Measurements from ENCODE around the gene CCNF.

Gene CCNF

GRCh38 chr16:2386990-2387389 is 42.3 kb upstream of the CCNF start:
- H3K27ac ChIP-seq: no peak overlapping the region
- peaks cover 5% of the 10 kb centered on the region for H3K4me1 ChIP-seq
- no peaks in the 10 kb centered on the region for H3K9me3 ChIP-seq (ENCODE audit: control insufficient read depth, low read length)
- H3K4me3 ChIP-seq (ENCODE audit: low read depth, low read length): no peak overlapping the region
- no peak overlapping the region for H3K9ac ChIP-seq
- no peaks in the 10 kb centered on the region for H3K27me3 ChIP-seq (ENCODE audit: control insufficient read depth, insufficient read depth, low read length)
- H3K36me3 ChIP-seq (ENCODE audit: control insufficient read depth, insufficient read depth, low read length): no peaks in the 10 kb centered on the region
- TF ChIP-seq, protein P1, sequence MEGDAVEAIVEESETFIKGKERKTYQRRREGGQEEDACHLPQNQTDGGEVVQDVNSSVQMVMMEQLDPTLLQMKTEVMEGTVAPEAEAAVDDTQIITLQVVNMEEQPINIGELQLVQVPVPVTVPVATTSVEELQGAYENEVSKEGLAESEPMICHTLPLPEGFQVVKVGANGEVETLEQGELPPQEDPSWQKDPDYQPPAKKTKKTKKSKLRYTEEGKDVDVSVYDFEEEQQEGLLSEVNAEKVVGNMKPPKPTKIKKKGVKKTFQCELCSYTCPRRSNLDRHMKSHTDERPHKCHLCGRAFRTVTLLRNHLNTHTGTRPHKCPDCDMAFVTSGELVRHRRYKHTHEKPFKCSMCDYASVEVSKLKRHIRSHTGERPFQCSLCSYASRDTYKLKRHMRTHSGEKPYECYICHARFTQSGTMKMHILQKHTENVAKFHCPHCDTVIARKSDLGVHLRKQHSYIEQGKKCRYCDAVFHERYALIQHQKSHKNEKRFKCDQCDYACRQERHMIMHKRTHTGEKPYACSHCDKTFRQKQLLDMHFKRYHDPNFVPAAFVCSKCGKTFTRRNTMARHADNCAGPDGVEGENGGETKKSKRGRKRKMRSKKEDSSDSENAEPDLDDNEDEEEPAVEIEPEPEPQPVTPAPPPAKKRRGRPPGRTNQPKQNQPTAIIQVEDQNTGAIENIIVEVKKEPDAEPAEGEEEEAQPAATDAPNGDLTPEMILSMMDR (IDR thresholded peaks at IDR 0.05): no peak
- H3K79me2 ChIP-seq: no peaks in the 10 kb centered on the region
- no peak overlapping the region for H3K4me2 ChIP-seq (ENCODE audit: low read length)
- H2AFZ ChIP-seq: no peak overlapping the region

- H3K36me3 ChIP-seq (ENCODE audit: control insufficient read depth, insufficient read depth, low read length): no peaks in the 10 kb centered on the region
- H2AFZ ChIP-seq: no peak overlapping the region
- peaks cover 5% of the 10 kb centered on the region for H3K4me1 ChIP-seq
- TF ChIP-seq, protein P1 (IDR thresholded peaks at IDR 0.05): no peak
- H3K27me3 ChIP-seq (ENCODE audit: control insufficient read depth, insufficient read depth, low read length): no peaks in the 10 kb centered on the region
- H3K27ac ChIP-seq: no peak overlapping the region
- H3K4me3 ChIP-seq (ENCODE audit: low read depth, low read length): no peak overlapping the region
- no peaks in the 10 kb centered on the region for H3K79me2 ChIP-seq
- no peak overlapping the region for H3K9ac ChIP-seq
- H3K9me3 ChIP-seq (ENCODE audit: control insufficient read depth, low read length): no peaks in the 10 kb centered on the region
- H3K4me2 ChIP-seq (ENCODE audit: low read length): no peak overlapping the region
Observed at GRCh38 chr16:2388139-2388874, 40.9 kb upstream of the CCNF start.

- H3K4me1 ChIP-seq: peaks cover 5% of the 10 kb centered on the region
- TF ChIP-seq, protein P1 (IDR thresholded peaks at IDR 0.05): no peak
- H3K9me3 ChIP-seq (ENCODE audit: control insufficient read depth, low read length): no peaks in the 10 kb centered on the region
- no peaks in the 10 kb centered on the region for H3K27me3 ChIP-seq (ENCODE audit: control insufficient read depth, insufficient read depth, low read length)
- H2AFZ ChIP-seq: no peak overlapping the region
- no peaks in the 10 kb centered on the region for H3K36me3 ChIP-seq (ENCODE audit: control insufficient read depth, insufficient read depth, low read length)
- H3K4me3 ChIP-seq (ENCODE audit: low read depth, low read length): no peak overlapping the region
- no peak overlapping the region for H3K27ac ChIP-seq
- no peak overlapping the region for H3K9ac ChIP-seq
- H3K79me2 ChIP-seq: no peaks in the 10 kb centered on the region
- H3K4me2 ChIP-seq (ENCODE audit: low read length): no peak overlapping the region
Observed at GRCh38 chr16:2388875-2389433, 40.3 kb upstream of the CCNF start.

DNA sequence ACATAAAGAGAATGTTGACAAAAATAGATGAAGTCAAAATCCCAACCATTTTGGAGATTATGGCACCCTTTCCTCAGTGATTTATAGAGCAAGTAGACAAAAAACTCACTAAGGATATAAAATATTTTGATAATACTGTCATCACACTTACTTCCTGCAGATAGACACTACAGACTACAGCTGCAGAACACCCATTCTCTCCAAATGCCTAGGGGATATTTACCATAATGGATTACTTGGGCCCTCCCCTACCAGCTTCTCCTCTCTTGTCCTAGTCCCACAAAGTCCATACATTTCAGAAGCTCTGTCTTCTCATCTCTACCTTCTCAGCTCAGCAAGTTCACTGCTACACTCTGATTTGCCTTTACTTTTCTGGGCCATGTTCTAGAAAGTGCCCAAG is 37.2 kb upstream of the CCNF start:
- Histone ChIP-seq H3K27me3 (ENCODE audit: control insufficient read depth, insufficient read depth, low read length) (no peaks in the 10 kb centered on the region), H3K9ac (no peak overlapping the region), H3K4me3 (ENCODE audit: low read depth, low read length) (no peak overlapping the region), H3K4me2 (ENCODE audit: low read length) (no peak overlapping the region), H3K4me1 (no peaks in the 10 kb centered on the region), H3K9me3 (ENCODE audit: control insufficient read depth, low read length) (no peaks in the 10 kb centered on the region), H3K79me2 (no peaks in the 10 kb centered on the region), H3K27ac (no peak overlapping the region), H2AFZ (no peak overlapping the region), H3K36me3 (ENCODE audit: control insufficient read depth, insufficient read depth, low read length) (no peaks in the 10 kb centered on the region)
- TF ChIP-seq, protein P1 (IDR thresholded peaks at IDR 0.05): no peak

- TF ChIP-seq, protein P1 (IDR thresholded peaks at IDR 0.05): no peak
- Histone ChIP-seq H3K36me3 (ENCODE audit: control insufficient read depth, insufficient read depth, low read length) (no peaks in the 10 kb centered on the region), H3K9me3 (ENCODE audit: control insufficient read depth, low read length) (no peaks in the 10 kb centered on the region), H3K79me2 (no peaks in the 10 kb centered on the region), H3K9ac (no peak overlapping the region), H3K27me3 (ENCODE audit: control insufficient read depth, insufficient read depth, low read length) (no peaks in the 10 kb centered on the region), H2AFZ (no peak overlapping the region), H3K4me2 (ENCODE audit: low read length) (no peak overlapping the region), H3K4me1 (no peaks in the 10 kb centered on the region), H3K4me3 (ENCODE audit: low read depth, low read length) (no peak overlapping the region), H3K27ac (no peak overlapping the region)
Observed at GRCh38 chr16:2398520-2398919, 30.7 kb upstream of the CCNF start.
